DMS153 treated with DMSO at 0.1 percent for 48 hours (cell line): ENCODE measurements around the gene KCNQ1.

Experiments used
- DNase-seq: peaks from one replicate; lab custom pipeline; 2025; ENCODE audit not compliant: unreplicated experiment; lab: John Stamatoyannopoulos, UW

KCNQ1 gene

DNA sequence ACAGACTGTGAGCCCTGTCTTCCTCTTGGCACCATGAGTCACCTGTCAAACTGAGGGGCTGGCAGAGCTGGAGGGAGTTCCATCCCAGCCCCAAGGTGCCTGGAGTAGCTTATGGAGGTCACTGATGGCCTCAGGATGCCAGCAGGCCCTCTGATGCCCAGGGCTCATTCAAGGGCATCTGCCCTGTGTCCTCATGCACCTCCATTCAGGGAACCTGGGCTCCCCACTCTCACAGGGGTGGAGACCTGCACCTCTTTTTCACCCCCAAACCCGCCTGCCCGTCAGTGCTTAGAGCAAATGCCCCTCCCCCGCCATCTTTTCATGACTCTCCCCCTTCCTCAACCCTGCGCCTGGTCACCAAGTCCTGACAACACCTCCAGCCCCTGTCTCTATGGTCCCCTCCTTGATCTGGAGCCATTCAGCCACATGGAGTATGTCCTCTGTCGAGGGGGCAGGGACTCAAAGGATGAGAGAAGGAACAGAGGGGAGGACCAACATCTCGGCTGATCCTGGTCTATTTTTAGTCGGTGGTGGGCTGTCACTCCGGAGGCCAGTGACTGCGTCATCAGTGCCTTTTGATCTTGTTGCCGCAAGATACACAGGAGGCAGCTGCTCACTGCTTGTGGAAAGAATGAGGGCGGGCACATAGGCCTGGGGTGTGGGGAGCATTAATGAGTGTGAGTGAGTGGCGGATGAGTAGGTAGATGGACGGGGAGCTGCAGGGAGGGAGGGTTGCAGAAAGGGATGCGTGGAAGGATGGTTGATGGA is 368.5 kb downstream of the KCNQ1 start:
- DNase-seq, result no peak

DNA sequence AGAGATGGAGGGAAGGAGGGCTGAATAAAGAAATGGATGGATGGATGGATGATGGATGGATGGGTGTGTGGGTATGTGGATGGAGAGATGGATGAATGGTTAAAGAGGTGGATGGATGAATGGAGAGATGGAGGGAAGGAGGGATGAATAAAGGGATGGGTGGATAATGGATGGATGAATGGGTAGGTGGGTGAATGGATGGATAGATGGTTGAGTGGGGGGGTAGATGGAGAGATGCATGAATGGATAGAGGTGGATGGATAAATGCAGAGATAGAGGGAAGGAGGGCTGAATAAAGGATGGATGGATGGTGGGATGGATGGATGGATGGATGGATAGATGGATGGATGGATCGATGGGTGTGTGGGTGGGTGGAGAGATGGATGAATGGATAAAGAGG is 369.2 kb downstream of the KCNQ1 start:
- no peak for DNase-seq

DNA sequence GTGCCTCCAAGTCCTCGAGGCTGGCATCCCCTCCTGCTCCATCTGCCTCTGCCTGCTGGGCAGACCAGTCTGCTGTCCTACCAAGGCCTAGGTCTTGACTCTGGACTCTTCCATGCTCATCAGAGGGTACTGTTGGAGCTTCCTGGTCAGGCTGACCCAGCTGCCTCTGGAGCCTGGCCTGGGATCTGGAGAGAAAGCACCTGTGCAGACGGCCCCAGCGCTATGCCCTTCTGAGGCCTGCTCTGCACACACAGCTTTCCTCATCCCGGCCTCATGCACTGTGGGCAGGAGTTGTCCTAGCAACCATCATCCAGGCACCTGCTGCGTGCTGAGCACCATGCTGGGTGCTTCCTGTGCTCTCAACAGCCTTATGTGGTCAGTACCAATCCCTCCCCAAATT is 369.9 kb downstream of the KCNQ1 start:
- no peak for DNase-seq

DNA sequence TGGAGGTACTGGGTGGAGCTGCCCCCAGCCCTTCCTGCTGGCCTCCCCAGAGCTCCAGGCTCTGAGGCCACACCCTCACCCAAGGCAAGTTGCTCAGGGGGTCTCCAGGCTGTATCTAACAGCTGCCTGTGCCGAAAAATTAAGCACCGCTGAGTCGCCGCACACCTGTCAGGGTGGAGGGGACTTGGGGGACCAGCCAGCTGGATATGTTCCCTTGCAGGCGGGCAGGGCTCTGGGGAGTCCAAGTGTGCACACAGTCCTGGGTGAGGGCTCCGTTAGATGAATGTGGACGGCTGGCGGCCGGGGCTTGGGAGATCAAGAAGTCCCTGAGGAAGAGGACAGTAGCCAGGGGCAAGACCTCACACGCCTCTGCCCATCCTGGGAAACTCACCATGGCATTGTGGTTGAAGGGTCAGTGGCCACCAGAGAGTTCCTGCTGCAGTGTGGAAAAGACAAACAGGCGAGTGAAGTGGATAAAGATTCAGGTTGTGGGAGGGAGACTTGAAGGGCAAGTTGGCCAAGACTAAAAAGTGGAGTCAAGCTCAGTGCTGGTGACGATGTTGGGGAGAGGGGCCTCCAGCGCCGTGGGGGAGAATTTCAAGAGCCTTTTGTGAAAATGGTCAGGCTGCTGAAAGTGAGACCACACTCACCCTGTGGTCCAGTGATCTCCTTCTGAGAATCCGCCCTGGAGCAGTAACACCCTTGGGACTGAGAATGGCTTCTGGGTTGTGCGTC is 371.1 kb downstream of the KCNQ1 start:
- DNase-seq, result no peak

DNA sequence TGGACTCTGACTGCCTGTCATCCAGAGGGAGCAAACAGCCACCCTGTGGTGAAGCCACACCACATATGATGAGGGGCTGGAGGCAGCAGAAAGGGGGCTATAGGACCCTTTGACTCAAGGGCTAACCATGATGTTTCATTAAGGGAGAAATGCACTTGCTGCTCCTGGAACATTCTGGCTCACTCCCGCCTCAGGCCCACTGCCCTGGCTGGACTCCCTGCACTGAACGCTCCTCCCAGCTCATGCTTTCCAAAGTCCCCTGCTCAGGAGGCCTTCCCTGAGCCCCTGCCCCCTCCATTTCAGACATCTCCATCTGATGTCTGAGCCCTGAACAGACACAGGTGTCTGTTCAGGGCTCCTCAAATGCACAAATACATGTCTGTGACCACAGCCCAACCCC is 371.7 kb downstream of the KCNQ1 start:
- no peak for DNase-seq

DNA sequence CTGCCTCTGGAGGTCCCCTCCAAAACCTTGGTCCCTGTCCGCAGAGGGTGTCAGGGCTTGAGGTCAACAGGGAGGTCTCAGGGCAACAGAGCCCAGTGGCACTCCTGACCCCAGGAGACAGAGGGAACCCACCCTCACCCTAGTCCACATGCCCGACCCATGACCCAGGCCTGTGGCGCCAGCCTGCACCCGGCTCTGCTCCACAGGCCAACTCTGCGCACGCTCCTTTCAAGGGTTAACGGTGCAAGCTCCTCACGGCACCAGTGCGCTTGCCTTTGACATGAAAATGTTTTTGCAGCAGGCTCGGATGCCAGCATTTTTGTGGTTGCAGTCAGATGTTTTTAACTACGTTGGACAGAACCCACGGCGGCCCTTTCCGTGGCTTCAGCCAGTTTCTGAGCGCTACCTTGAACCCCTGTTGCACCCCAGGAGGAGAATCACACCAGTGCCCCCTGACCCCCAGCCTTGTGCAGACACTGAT is 372.2 kb downstream of the KCNQ1 start:
- no peak for DNase-seq

DNA sequence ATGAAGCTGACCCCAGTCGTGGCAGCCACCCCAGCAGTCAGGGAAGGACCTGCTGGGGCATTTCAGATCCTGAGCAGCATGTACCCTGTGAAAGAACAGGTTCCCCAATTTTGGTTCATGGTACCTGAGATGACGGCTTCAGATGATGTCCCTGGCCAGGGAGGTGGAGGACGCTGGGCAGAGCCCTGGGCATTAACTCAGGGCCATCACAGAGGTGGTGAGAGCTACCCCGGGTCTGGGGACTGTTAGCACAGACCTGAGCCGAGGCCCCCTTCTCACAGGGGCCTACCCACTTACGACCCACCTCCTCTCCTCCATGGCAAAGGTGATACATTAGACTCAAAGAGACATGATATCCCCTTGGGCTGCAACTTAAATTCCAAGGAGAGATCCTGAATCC is 372.6 kb downstream of the KCNQ1 start:
- DNase-seq, result no peak

DNA sequence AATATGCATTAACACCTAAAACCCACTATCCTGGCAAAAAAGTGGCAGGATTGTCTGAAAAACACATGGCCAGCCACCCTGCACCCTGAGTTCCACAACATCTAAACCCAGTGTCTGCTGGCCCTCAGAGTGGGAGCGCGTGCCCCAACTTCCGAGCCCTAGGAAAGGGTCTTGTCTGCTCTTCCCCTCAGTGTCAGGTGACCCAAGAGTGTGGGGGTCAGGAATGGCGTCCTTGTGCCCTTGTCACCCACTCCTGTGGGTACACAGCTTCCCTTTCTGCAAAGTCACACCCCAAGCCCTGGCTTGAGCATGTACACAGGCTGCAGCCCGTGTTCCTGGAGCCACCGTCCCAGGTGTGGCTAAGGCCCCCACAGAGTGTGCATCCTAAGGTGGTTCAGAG is 373.2 kb downstream of the KCNQ1 start:
- no peak for DNase-seq

DNA sequence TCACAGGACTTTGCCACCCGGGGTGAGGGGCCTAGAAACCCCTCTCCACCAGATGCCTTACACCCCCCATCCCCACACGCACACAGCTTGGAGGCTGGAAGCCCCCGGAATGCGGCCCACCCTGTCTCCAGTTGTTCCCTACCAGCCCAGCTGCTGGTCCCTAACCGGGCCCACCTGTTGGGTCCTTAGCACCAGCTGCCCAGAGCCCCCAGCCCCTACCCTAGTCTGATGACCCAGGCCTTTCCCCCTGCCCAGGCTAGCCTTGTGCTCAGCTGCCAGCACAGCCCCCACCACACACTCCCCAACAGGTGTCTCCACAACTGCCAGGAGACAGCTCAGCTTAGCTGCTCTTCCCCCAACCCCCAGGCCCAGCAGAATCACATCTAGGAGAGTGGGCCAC is 373.7 kb downstream of the KCNQ1 start:
- DNase-seq, result no peak

DNA sequence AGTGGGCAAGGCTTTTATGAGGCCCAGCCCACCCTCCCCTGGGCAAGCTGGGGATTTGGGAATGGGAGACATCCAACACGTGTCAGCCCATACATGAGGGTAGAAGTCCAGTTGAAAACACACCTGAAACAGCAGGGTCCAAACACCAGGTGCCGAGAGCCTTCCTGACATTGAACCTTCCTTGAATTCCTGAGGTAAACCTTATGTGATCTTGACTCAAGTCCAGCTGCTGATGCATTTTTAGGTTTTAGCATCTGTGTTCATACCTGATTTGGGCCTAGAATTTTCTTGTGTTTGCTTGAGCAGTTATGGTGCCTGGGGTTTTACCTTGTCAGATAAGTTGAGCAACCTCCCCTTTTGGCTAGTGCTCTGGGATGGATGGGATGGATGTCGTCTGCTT is 374.5 kb downstream of the KCNQ1 start:
- no peak for DNase-seq

DNA sequence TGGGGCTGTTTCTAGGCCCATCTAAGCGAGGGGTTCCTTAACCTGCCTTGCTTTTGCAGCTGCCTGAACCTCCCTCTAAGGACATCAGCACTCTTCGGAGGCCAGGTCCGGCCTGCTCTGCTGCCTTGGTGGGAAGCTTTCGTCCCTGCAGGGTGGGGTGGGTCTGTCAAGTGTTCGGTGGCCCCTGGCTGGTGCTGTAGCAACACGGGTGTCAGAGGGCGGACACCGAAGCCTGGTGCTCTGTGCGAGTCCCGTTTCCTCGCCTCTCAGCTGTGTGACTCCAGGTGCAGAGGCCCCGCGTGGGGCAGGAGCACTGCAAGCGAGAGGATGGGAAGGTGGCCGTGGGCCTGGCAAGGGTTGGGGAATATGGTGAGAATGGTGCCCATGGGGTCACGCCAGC is 376.2 kb downstream of the KCNQ1 start:
- DNase-seq, result no peak

DNA sequence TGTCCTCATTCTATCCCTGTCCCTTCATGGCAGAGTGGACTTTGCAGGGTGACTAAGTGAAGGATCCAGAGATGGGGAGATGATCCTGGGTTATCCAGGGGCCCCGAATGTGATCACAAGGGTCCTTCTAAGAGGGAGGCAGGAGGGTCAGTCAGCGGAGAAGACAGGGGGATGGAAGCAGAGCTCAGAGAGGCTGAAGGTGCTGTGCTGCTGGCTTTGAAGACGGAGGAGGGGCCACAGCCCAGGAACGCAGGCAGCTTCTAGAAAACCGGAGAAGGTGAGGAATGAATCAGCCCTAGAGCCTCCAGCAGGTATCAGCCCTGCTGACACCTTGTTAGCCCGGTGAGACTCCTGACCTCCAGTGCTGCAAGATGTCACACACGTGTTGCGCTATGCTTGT is 377.1 kb downstream of the KCNQ1 start:
- no peak for DNase-seq

DNA sequence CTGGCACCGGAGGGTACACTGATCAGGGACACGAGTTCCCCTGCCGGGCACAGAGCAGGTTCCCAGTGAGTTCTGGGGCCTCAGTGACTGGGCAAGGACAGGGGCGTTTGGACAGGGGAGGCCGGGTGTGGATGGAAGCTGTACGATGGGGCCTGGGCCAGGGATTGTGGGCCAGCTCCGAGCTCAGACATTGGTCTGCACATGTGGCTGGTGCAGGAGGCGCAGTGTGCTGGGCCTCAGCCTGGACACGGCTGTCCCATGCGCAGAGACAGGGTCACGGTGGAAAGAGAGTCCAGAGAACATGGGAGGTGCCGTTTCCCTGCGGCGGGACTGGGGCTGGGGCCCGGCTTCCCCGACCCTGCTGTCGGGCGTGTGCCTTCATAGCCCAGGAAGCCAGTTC is 380.0 kb downstream of the KCNQ1 start:
- DNase-seq, result no peak

DNA sequence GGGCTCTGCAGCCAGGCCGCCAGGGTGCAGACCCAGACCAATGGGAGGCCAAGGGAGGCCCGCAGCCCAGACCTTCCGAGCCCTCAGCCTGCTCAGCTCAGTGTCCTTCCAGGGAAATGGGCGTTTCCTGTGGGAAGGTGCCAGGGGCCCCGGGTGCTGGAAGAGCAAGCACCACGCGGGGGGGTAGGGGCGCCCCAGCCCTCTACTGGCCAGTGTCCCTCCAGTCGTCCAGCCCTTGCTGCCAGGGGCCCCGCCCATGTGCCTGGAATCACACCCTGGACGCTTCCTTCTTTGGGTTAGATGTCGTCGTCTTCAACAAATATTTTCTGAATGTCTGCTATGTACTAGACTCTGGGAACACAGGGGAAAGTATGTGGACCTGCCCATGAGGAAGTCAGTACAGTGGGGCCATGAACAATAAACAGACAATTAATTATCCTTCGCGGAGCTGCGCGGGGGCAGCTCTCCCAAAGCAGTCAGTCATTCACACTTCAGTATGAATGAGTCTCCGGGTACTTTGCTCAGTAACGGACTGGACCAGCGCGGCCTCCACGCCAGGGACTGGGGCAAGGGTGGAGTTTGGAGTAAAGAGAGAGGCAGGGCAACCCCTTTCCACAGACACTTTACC is 380.6 kb downstream of the KCNQ1 start:
- no peak for DNase-seq

DNA sequence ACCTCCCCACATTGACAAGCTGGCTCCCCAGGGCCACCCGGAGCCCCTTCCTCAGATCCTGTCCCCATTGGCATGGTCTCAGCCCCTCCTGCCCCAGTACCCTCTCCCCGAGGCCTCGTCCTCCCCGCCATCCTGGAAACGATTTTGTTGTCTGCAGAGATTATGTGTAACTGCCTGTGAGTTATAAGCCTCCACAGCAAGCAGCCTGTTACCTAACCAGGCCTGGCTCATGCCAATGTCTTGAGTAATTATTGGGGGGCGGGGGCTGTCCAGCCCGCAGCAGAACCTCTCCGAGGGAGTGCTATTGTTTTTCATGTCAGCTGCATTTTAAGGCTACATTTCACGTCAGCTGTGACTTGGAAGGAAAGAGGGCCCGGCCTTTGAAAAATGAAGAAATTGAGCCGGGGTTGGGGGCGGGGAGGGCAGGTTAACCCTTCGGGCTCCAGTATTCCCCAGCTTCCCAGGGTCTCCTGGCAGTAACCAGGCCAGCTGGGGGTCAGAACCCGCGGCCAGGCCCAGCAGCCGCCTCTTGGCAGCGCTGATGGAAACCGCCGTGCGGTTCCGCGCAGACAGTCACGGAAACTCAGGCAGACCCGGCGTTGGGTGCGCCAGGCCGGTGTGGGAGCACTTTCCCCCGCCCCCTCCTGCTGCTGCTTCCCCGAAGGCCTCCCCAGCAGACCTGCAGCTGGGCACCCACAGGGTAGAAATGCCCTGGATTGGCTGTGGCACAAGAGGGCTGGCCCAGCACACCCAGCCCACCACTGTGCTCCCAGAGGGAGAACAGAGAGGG is 381.3 kb downstream of the KCNQ1 start:
- no peak for DNase-seq

DNA sequence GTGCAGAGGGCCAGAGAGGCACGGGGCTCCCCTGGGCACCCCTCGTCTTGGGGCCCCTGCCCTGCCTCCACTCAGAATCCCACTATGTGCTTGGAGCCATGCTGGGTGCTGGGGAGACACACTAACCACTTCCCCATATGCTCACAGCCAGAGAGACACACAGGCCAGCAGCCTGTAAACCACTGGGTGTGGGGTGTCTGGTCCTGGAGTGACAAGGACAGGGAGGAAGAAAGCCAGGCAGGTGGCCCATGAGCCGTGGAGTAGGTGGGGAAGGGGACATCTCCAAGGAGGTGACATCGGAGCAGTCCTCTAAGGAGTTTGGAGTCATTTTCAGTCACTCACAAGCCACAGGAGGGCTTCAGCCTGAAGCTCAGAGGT is 381.9 kb downstream of the KCNQ1 start:
- no peak for DNase-seq

DNA sequence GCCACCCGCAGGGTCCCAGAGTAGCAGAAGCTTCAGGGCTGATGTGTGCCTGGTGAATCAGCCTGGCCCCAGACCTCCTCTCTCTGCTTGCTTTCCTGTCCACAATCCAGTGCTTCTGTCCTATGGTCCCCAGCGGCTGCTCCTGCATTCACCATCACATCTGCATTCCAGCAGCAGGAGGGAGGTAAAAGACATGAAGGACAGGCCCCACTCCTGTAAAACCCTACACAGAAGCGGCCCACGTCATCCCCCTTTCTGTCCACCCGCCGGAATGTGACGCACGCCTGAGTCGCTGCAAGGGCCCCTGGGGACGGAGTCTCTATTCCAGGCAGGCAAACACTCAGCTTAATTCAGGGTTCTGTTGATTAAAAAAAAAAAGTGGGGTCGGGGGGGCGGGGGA is 382.4 kb downstream of the KCNQ1 start:
- DNase-seq, result no peak

DNA sequence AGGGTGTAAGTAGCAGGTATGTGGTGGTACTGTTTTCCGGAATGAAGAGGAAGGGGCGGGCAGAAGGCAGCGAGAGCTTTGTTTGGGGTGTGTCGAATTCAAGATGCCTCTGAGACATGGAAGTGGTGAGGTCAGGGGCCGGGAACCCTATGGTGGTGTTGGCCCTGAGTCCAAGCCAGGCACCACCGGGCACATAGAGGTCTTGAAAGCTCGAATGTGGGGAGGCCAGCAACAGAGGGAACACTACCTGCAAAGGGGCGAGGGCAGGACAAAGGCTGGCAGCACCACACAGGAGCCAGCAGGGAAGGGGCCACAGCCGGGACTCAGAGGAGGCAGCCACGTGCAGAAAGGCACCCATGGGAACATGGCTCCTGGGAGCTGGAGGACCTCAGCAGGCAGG is 383.0 kb downstream of the KCNQ1 start:
- DNase-seq, result no peak

DNA sequence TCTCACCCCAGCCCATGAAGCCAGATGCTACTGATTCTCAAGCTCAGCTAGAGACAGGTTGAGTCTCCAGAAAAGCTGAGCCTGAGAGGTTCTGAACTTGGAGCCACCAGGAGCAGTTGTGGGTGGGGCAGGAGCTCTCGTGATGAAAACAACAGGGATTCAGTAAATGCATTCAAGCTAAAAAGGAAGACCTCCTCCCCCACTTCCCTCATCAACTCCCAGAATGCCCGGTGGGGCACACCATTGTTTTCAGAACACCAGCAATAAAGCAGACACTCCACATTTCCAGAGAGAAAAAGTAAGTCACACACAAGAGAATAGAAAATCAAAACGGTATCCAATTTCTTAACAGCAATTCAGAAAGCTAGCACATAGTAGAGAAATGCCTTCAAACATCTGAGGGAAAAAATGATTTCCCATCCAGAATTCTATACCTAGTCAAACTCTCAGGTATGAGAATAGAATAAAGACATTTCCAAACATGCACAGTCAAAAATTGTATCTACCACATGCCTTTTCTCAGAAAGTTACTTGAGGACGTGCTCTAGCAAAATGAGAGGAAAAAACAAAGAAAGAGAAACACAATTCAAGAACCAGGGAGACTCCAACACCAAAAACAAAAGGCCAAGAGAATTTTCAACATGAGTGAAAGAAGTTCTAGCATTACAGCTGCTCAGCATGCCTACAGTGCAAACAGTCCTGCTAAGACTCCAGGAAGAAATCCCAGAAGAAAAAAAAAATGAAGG is 383.9 kb downstream of the KCNQ1 start:
- DNase-seq, result no peak

DNA sequence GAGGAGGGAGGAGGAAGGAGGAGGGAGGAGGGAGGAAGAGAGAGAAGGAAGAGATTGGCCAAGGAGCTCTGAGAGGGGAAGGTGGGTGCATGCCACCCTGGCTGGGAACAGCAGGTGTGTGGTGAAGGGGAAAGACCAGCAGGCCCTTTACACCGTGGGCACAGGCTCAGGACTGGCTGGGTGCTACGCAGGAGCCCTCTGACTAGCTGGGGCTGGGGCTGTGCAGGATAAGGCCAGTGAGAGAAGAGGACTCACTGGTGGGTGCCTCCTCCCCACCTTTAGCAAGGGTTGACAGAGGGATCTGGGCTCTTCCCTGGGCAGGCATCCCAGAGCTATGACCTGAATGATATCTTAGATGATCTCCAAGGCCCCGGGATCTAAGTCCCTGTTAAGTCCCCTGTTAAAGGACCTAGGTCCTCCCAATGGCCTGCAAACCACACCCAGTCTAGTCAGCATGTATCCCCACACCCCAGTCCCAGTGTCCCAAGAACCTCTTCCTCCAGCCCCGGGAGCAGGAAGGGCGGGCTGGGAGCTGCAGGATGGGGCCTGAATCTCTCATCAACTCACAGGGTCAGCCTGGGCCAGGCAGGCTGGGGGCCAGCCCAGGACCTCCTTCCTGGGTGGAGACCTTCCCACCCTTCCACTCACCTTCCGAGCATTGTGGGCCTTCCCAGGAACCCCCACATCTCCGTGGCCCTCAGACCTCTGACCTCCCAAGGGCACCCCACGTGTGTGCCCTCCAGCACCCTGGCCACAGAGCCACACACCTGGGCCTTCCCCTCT is 385.4 kb downstream of the KCNQ1 start:
- no peak for DNase-seq
